GM12878 (cell line): ENCODE measurements around the gene UTP11. TPM values are rescaled to one million over a fixed set of nuclear protein-coding genes. Genes with fewer than 3 reads are reported as not detected.

Experiments used
- ATAC-seq: fragments of 200-7000 bp; cut with Tn5 transposase; 3 replicates; pipeline ENCODE4 v1.9.1; 2020; ENCODE audit warnings: mild to moderate bottlenecking, moderate library complexity
- BruUV-seq: library from RNA; stranded (reverse); fragments of 400-500 nt; replicated peaks from 2 replicates; lab custom pipeline; 2021; lab: Mats Ljungman, UMichigan
- CTCF ChIA-PET: fragments of 300-600 bp; sonication (Branson Sonifier 250); formaldehyde crosslinking; extraction: SDS; loops from one replicate; lab custom pipeline; 2021; ENCODE audit warnings: inconsistent platforms; lab: Yijun Ruan, JAX
- POLR2A ChIA-PET: fragments of 350-600 bp; formaldehyde crosslinking; extraction: SDS; loops from one replicate; lab custom pipeline; 2021; ENCODE audit warnings: inconsistent platforms; lab: Charles Lee
- RAD21 ChIA-PET: fragments of 300-600 bp; sonication (Branson Sonifier 250); formaldehyde crosslinking; loops from one replicate; lab custom pipeline; 2023; ENCODE audit warnings: antibody characterized with exemption; ENCODE audit not compliant: unreplicated experiment; lab: Charles Lee
- SMC1A ChIA-PET: fragments of 300-600 bp; sonication (Branson Sonifier 250); formaldehyde crosslinking; loops from one replicate; lab custom pipeline; 2023; ENCODE audit not compliant: unreplicated experiment, uncharacterized antibody; lab: Charles Lee
- DNase-seq: peaks from one replicate; pipeline ENCODE4 v3.0.0-alpha.2; 2011; ENCODE audit warnings: low read depth, low spot score
- FAIRE-seq: peaks from 3 replicates; lab custom pipeline; 2011; peaks lifted over from hg19 to GRCh38; lab: Jason Lieb, UNC
- H2AFZ ChIP-seq: 2 replicates; pipeline ENCODE4 v1.6.0; 2011; ENCODE audit warnings: low read depth, low read length, control low read depth; ENCODE audit not compliant: control insufficient read depth
- H3K27ac ChIP-seq: 2 replicates; pipeline ENCODE4 v1.5.1; 2011; ENCODE audit warnings: control low read depth; ENCODE audit not compliant: control insufficient read depth, insufficient read depth
- H3K27me3 ChIP-seq, 2 experiments: replicated peaks in 1 of 2; 2 replicates each; pipeline versions ENCODE4 v1.6.0 to v1.6.1; 2011; ENCODE audit warnings: low read length in 1 of 2; ENCODE audit not compliant: control insufficient read depth in 2 of 2, insufficient read depth in 2 of 2
- H3K36me3 ChIP-seq, 2 experiments: 2 replicates each; pipeline ENCODE4 v1.5.1; 2011; ENCODE audit warnings: low read length in 1 of 2; ENCODE audit not compliant: control insufficient read depth in 2 of 2, insufficient read depth in 2 of 2
- H3K4me1 ChIP-seq: 2 replicates; pipeline ENCODE4 v1.6.1; 2011; ENCODE audit warnings: mild to moderate bottlenecking, low read length, moderate library complexity, mixed read lengths; ENCODE audit not compliant: control insufficient read depth, insufficient read depth
- H3K4me2 ChIP-seq: 2 replicates; pipeline ENCODE4 v1.6.0; 2011; ENCODE audit warnings: control low read depth; ENCODE audit not compliant: control insufficient read depth, insufficient read depth
- H3K4me3 ChIP-seq: fragments of 200-600 bp; sonication (generic); 2 replicates; pipeline ENCODE4 v1.5.1; 2016
- H3K79me2 ChIP-seq: 2 replicates; pipeline ENCODE4 v1.6.0; 2011; ENCODE audit warnings: low read length; ENCODE audit not compliant: control insufficient read depth, insufficient read depth
- H3K9ac ChIP-seq: 2 replicates; pipeline ENCODE4 v1.8.0; 2011; ENCODE audit warnings: low read length, control low read depth, mixed read lengths; ENCODE audit not compliant: control insufficient read depth, insufficient read depth
- H3K9me3 ChIP-seq: replicated peaks from 3 replicates; pipeline ENCODE4 v1.5.1; 2011; ENCODE audit warnings: mild to moderate bottlenecking, low read length; ENCODE audit not compliant: control insufficient read depth, insufficient read depth
- H4K20me1 ChIP-seq: 2 replicates; pipeline ENCODE4 v1.6.0; 2011; ENCODE audit not compliant: control insufficient read depth, insufficient read depth
- BHLHE40 ChIP-seq, 2 experiments: fragments of 450-650 bp in 1 of 2; IDR thresholded peaks; 2 replicates each; pipeline ENCODE4 v1.6.1; 2011 to 2017; ENCODE audit warnings: low read depth in 2 of 2, borderline replicate concordance in 1 of 2, improper control_type of control experiment in 1 of 2, low read length in 1 of 2, mild to moderate bottlenecking in 1 of 2
- CHD2 ChIP-seq: IDR thresholded peaks from 2 replicates; pipeline ENCODE4 v1.6.1; 2011; ENCODE audit warnings: low read depth, low read length, improper control_type of control experiment, borderline replicate concordance
- DPF2 ChIP-seq: fragments of 450-650 bp; IDR thresholded peaks from 2 replicates; pipeline ENCODE4 v1.6.1; 2017; ENCODE audit warnings: mild to moderate bottlenecking
- EP300 ChIP-seq, 2 experiments: fragments of 150-350 bp in 1 of 2; IDR thresholded peaks; 2 replicates each; pipeline ENCODE4 v1.6.1; 2011 to 2012; ENCODE audit warnings: low read depth in 2 of 2, low read length in 2 of 2, borderline replicate concordance in 1 of 2, improper control_type of control experiment in 1 of 2, inconsistent platforms in 1 of 2; ENCODE audit not compliant: control insufficient read depth in 1 of 2
- IKZF1 ChIP-seq: fragments of 450-650 bp; conservative IDR thresholded peaks from 2 replicates; pipeline ENCODE4 v1.6.1; 2017; ENCODE audit warnings: antibody characterized with exemption, mild to moderate bottlenecking
- IKZF2 ChIP-seq, 2 experiments: fragments of 450-650 bp; IDR thresholded peaks; 2 replicates each; pipeline ENCODE4 v1.6.1; 2017; ENCODE audit warnings: mild to moderate bottlenecking in 2 of 2, moderate library complexity in 2 of 2
- IRF4 ChIP-seq: IDR thresholded peaks from 2 replicates; pipeline ENCODE4 v1.6.1; 2011; ENCODE audit warnings: low read depth, low read length
- KLF5 ChIP-seq: fragments of 450-650 bp; IDR thresholded peaks from 2 replicates; pipeline ENCODE4 v1.6.1; 2014; ENCODE audit warnings: mild to moderate bottlenecking; ENCODE audit not compliant: partially characterized antibody
- NFYB ChIP-seq: IDR thresholded peaks from 2 replicates; pipeline ENCODE4 v1.6.1; 2011; ENCODE audit warnings: low read depth, mild to moderate bottlenecking, low read length, improper control_type of control experiment, moderate library complexity; ENCODE audit not compliant: insufficient read depth
- SREBF1 ChIP-seq: IDR thresholded peaks from 2 replicates; pipeline ENCODE4 v1.6.1; 2012; ENCODE audit warnings: mild to moderate bottlenecking, low read length
- STAT1 ChIP-seq: fragments of 450-650 bp; conservative IDR thresholded peaks from 2 replicates; pipeline ENCODE4 v1.6.1; 2014; ENCODE audit warnings: antibody characterized with exemption, mild to moderate bottlenecking
- SUZ12 ChIP-seq: fragments of 200-600 bp; sonication (generic); IDR thresholded peaks from one replicate; pipeline ENCODE4 v1.6.1; 2018; ENCODE audit warnings: antibody characterized with exemption, mild to moderate bottlenecking; ENCODE audit not compliant: unreplicated experiment
- TCF7 ChIP-seq: IDR thresholded peaks from 2 replicates; pipeline ENCODE4 v1.6.1; 2014; ENCODE audit warnings: antibody characterized with exemption, borderline replicate concordance
- YY1 ChIP-seq: IDR thresholded peaks from 2 replicates; pipeline ENCODE4 v1.6.1; 2011; ENCODE audit warnings: low read depth, mild to moderate bottlenecking, low read length
- ZBTB4 ChIP-seq: fragments of 450-650 bp; formaldehyde crosslinking; IDR thresholded peaks from 2 replicates; pipeline ENCODE4 v1.4.0; 2022; ENCODE audit warnings: mild to moderate bottlenecking, moderate library complexity
- ZNF217 ChIP-seq: fragments of 450-650 bp; IDR thresholded peaks from 2 replicates; pipeline ENCODE4 v1.6.1; 2017; ENCODE audit warnings: antibody characterized with exemption, mild to moderate bottlenecking
- WGBS: methylation state at CpG from one replicate; pipeline ENCODE4 v1.1.6; 2016; ENCODE audit warnings: low lambda C conversion rate; ENCODE audit not compliant: insufficient replicate concordance, insufficient coverage; ENCODE audit errors: missing lambda C conversion rate; 5-methylcytosine and 5-hydroxymethylcytosine counted together
- in situ Hi-C: fragments of 300-500 bp; cut with MboI; formaldehyde crosslinking; loops from 9 replicates; pipeline ENCODE4 v1.14.3; 2018; ENCODE audit warnings: mixed read lengths
- intact Hi-C: fragments of 100-400 bp; cut with micrococcal nuclease; formaldehyde crosslinking; loops from one replicate; pipeline ENCODE4 v1.14.2; 2022; ENCODE audit not compliant: unreplicated experiment
- polyA plus RNA-seq, 11 experiments: library from polyadenylated mRNA; depleted of rRNA in 4 of 11; unstranded in 6 of 11; stranded (reverse) in 5 of 11; fragments of >200 nt; fragmentation: Nextera tagmentation in 4 of 11; fragmentation: Illumina TruSeq in 1 of 11; extraction: Ambion mirVana in 4 of 11; extraction: Trizol in 1 of 11; gene quantifications; 1 replicate in 1 of 11; 2 replicates in 10 of 11; pipeline versions ENCODE4 v1.2.1 to v1.2.3, GENCODE V29; 2011 to 2016; ENCODE audit warnings: inconsistent platforms in 2 of 11, missing spikeins in 2 of 11, low read depth in 1 of 11
- total RNA-seq, 4 experiments: library from RNA; depleted of rRNA in 3 of 4; stranded (reverse); fragments of >200 nt in 3 of 4; fragmentation: Illumina TruSeq in 1 of 4; extraction: Trizol in 1 of 4; gene quantifications; 2 replicates each; pipeline versions ENCODE4 v1.2.1 to v1.2.3, GENCODE V29; 2013 to 2021
- TF ChIP-seq, protein P1 (sequence below): IDR thresholded peaks from 2 replicates; pipeline ENCODE4 v1.6.1; 2011; ENCODE audit warnings: borderline replicate concordance, low read depth, mild to moderate bottlenecking, moderate library complexity, mixed read lengths, low read length; ENCODE audit not compliant: insufficient read depth; ENCODE audit errors: extremely low read length
- TF ChIP-seq, protein P2 (sequence below): fragments of 450-650 bp; IDR thresholded peaks from 2 replicates; pipeline ENCODE4 v1.6.1; 2016; ENCODE audit warnings: mild to moderate bottlenecking

The UTP11 gene
- total and polyA plus RNA-seq, 10 of the 15 experiments (the other 5 are each of a cell fraction or from before 2014, with no cell fraction given): 34.5 to 146 (median 64.2) TPM

DNA sequence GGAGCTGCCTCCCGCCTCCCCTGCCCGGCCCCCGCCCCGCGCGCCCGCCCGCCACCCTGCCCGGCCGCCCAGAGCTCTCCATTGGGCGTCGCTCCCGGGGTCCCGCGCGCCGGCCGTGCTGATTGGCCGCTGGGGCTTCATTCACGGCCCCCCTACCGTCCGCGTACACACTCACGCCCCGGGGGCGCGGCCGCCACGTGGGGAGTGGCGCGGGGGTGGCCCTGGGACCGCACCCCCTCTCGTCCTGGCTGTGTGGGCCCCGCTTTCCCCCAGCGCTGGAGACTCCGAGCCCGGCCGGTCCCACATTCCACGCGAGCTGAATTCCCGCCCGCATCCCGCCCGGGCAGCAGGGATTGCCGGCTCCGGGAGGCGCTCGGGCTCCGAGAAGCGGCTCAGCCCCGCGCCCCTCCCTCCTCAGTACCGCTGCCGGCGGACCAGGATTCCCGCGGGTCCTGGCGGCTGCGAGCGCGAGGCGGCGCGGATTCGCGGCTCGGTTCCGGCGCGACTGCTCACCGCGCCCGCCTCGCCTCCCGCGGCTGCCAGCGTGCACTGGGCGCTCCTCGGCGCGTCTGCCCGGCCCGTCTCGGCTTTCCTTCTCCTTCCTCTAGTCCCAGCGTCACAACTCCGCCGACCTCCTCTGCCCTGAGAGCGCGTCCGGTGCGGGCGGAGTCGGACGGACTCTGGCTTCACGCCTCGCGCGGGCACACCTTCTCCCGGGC, 34.5 kb downstream of the UTP11 start:
- Histone ChIP-seq H2AFZ (peak overlapping the region; percentile 64), H3K27ac (no peak overlapping the region), H3K9me3 (no peaks in the 10 kb centered on the region), H4K20me1 (no peaks in the 10 kb centered on the region; the same call in 1 of the 2 replicates), H3K4me1 (peaks cover 15% of the 10 kb centered on the region), H3K79me2 (no peaks in the 10 kb centered on the region), H3K4me2 (peak overlapping the region; percentile 94), H3K4me3 (peak overlapping the region; percentile 57; the same call in 1 of the 2 replicates), H3K27me3 (peaks cover 9 to 13% of the 10 kb centered on the region in 2 experiments), H3K36me3 (no peaks in the 10 kb centered on the region), H3K9ac (no peak overlapping the region)
- FAIRE-seq (no peak), DNase-seq (no peak), ATAC-seq (peak; percentile 87)
- CTCF ChIA-PET: interaction anchor here (0.6 to 3.1 kb wide), 9 partner anchors 8 to 809 kb away, joined by 3 to 27 read pairs (median 3); no protein-coding TSS in a partner anchor
- POLR2A ChIA-PET: interaction anchor here (0.6 to 1.6 kb wide), 9 partner anchors 10 to 428 kb away, joined by 3 to 5 read pairs (median 4); no protein-coding TSS in a partner anchor
- WGBS: 2% methylated on average over 43 of the region's 99 CpGs
- SMC1A ChIA-PET: interaction anchor here (0.7 to 23.8 kb wide), 6 partner anchors 9 to 24 kb away, joined by 3 to 316 read pairs (median 4); no protein-coding TSS in a partner anchor
- RAD21 ChIA-PET: interaction anchor here (0.6 to 3.4 kb wide), 12 partner anchors 13 to 772 kb away, joined by 3 to 28 read pairs (median 4); no protein-coding TSS in a partner anchor
- no TSS peak for BruUV-seq
- intact Hi-C loops: no loop called here
- in situ Hi-C loops: loop anchor here (25.0 kb wide), 1 partner anchor 540 kb away; no protein-coding TSS in a partner anchor
- TF ChIP-seq ZNF217 (no peak), TCF7 (no peak), DPF2 (0 out of 2 replicates have a peak, but pooled peaks have one; percentile 34), SUZ12 (no peak), EP300 (IDR thresholded peaks at IDR 0.05; ENCODE audit: borderline replicate concordance in 1 of 2, control insufficient read depth in 1 of 2, low read depth in 2 of 2, low read length in 2 of 2) (no peak), SREBF1 (no peak), STAT1 (no peak), KLF5 (no peak), ZBTB4 (CRISPR knock-in tag) (no peak), IRF4 (no peak), CHD2 (0 out of 2 replicates have a peak, but pooled peaks have one; percentile 41), BHLHE40 (IDR thresholded peaks at IDR 0.05; ENCODE audit: borderline replicate concordance in 1 of 2, low read depth in 2 of 2, low read length in 1 of 2) (peak; percentile 33 to 69; a peak in 2 of 4 replicates), IKZF1 (peak; percentile 60; the same call in 1 of the 2 replicates), NFYB (peak; percentile 80; the same call in 1 of the 2 replicates), YY1 (no peak), IKZF2 (IDR thresholded peaks at IDR 0.05) (no peak)
- TF ChIP-seq, protein P1, sequence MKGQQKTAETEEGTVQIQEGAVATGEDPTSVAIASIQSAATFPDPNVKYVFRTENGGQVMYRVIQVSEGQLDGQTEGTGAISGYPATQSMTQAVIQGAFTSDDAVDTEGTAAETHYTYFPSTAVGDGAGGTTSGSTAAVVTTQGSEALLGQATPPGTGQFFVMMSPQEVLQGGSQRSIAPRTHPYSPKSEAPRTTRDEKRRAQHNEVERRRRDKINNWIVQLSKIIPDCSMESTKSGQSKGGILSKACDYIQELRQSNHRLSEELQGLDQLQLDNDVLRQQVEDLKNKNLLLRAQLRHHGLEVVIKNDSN: no peak
- TF ChIP-seq, protein P2, sequence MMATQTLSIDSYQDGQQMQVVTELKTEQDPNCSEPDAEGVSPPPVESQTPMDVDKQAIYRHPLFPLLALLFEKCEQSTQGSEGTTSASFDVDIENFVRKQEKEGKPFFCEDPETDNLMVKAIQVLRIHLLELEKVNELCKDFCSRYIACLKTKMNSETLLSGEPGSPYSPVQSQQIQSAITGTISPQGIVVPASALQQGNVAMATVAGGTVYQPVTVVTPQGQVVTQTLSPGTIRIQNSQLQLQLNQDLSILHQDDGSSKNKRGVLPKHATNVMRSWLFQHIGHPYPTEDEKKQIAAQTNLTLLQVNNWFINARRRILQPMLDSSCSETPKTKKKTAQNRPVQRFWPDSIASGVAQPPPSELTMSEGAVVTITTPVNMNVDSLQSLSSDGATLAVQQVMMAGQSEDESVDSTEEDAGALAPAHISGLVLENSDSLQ: peak; percentile 91
